Measurements from ENCODE around the gene MSH4. TPM values are rescaled to one million over a fixed set of nuclear protein-coding genes. Genes with fewer than 3 reads are reported as not detected.
"Not testable (repeated sequence)": the region's sequence is repeated elsewhere in the genome, so short reads cannot be mapped to it uniquely, and the experiment has no call there.

Gene MSH4
- total RNA-seq, 2 experiments from 2014 or later, result 0.20 to 0.25 TPM

DNA sequence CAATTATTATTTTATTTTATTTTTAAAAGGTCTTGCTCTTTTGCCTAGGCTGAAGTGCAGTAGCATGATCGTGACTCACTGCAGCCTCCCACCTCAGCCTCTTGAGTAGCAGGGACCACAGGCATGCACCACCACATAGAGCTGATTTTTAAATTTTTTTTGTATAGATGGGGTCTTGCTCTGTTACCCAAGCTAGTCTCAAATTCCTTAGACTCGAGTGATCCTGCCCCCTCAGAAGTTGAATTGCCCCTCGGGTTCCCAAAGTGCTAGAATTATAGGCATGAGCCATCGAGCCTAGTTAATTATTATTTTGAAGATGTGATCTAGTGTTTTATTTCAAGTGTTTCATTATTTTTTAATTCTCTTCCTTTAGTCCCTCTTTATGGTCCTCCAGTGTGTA is 12.2 kb downstream of the MSH4 start:
- no peak for DNase-seq
- Mint-ChIP-seq H3K27ac (no peak overlapping the region), H3K4me1 (no peaks in the 10 kb centered on the region), H3K27me3 (no peaks in the 10 kb centered on the region), H3K36me3 (ENCODE audit: low read depth) (no peaks in the 10 kb centered on the region), H3K9me3 (no peaks in the 10 kb centered on the region), H3K4me3 (no peak overlapping the region)
- ChIA-PET POLR2A (no interaction called here), CTCF (no interaction called here)

DNA sequence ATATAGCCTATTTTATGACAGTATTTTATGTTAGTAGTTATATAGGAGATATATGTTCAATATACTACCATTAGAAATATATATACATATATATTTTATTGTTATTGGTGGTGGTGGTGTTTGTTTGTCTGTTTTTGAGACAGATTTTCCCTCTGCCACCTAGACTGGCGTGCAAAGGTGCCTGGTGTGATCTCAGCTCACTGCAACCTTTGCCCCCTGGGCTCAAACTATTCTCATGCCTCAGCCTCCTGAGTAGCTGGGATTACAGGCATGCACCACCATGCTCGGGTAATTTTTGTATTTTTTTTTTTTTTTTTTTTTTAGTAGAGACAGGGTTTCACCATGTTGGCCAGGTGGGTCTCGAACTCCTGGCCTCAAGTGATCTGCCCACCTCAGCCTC is 13.4 kb downstream of the MSH4 start:
- H3K4me3 Mint-ChIP-seq; H3K27ac Mint-ChIP-seq; H3K9me3 Mint-ChIP-seq; CTCF ChIA-PET; DNase-seq; POLR2A ChIA-PET; H3K36me3 Mint-ChIP-seq (ENCODE audit: low read depth); H3K27me3 Mint-ChIP-seq; H3K4me1 Mint-ChIP-seq: not testable (repeated sequence)

- H3K9me3 Mint-ChIP-seq, result no peaks in the 10 kb centered on the region
- CTCF ChIA-PET, result no interaction called here
- H3K36me3 Mint-ChIP-seq (ENCODE audit: low read depth), result no peaks in the 10 kb centered on the region
- no peak overlapping the region for H3K4me3 Mint-ChIP-seq
- no peaks in the 10 kb centered on the region for H3K27me3 Mint-ChIP-seq
- H3K27ac Mint-ChIP-seq, result no peak overlapping the region
- DNase-seq, result no peak
- H3K4me1 Mint-ChIP-seq, result no peaks in the 10 kb centered on the region
- POLR2A ChIA-PET, result no interaction called here
Observed at GRCh38 chr1:75811211-75811981, 14.7 kb downstream of the MSH4 start.

- ChIA-PET CTCF (no interaction called here), POLR2A (no interaction called here)
- DNase-seq, result no peak
- no peaks in the 10 kb centered on the region for H3K4me1 Mint-ChIP-seq
- H3K4me3 Mint-ChIP-seq, result no peak overlapping the region
- H3K36me3 Mint-ChIP-seq (ENCODE audit: low read depth), result no peaks in the 10 kb centered on the region
- H3K27ac Mint-ChIP-seq, result no peak overlapping the region
- H3K27me3 Mint-ChIP-seq, result no peaks in the 10 kb centered on the region
- H3K9me3 Mint-ChIP-seq, result no peaks in the 10 kb centered on the region
Observed at GRCh38 chr1:75812065-75812464, 15.4 kb downstream of the MSH4 start.

GRCh38 chr1:75823596-75823995 is 26.9 kb downstream of the MSH4 start:
- DNase-seq; H3K4me1 Mint-ChIP-seq; H3K36me3 Mint-ChIP-seq (ENCODE audit: low read depth); H3K27me3 Mint-ChIP-seq; H3K4me3 Mint-ChIP-seq; POLR2A ChIA-PET; H3K9me3 Mint-ChIP-seq; CTCF ChIA-PET; H3K27ac Mint-ChIP-seq: not testable (repeated sequence)

DNA sequence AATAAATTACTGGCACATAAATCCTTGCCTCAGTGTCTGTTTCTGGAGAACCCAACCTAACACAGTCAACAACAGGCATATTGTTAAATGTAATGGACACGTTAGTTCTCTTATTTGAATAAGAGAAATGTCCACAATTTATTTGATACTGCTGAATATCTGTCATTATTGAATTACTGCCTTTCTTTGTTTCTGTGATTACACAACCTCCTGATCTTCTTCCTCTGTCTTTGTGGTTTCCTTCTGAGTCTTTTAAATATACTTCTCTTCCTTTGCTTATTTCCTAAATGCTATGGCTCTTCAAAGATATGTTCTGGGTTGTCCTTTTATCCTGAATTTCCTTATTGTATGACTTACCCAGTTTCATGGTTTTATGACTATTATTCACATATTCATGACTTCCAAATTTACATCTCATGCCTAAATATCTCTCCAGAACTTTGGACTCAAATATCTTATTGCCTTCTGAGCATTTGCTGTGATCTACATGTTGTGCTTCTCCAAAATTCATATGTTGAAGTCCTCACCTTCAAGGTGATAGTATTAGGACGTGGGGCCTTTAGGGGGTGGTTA is 39.9 kb downstream of the MSH4 start:
- Mint-ChIP-seq H3K4me3 (no peak overlapping the region), H3K27me3 (peaks cover 3% of the 10 kb centered on the region), H3K27ac (no peak overlapping the region), H3K36me3 (ENCODE audit: low read depth) (no peaks in the 10 kb centered on the region), H3K9me3 (peaks cover 9% of the 10 kb centered on the region), H3K4me1 (no peaks in the 10 kb centered on the region)
- ChIA-PET CTCF (no interaction called here), POLR2A (no interaction called here)
- DNase-seq, result no peak

- Mint-ChIP-seq H3K4me1 (no peaks in the 10 kb centered on the region), H3K27me3 (peaks cover 2% of the 10 kb centered on the region), H3K36me3 (ENCODE audit: low read depth) (no peaks in the 10 kb centered on the region), H3K9me3 (peaks cover 9% of the 10 kb centered on the region), H3K27ac (no peak overlapping the region), H3K4me3 (no peak overlapping the region)
- CTCF ChIA-PET, result no interaction called here
- DNase-seq, result no peak
- POLR2A ChIA-PET, result no interaction called here
Observed at GRCh38 chr1:75838079-75838478, 41.4 kb downstream of the MSH4 start.

DNA sequence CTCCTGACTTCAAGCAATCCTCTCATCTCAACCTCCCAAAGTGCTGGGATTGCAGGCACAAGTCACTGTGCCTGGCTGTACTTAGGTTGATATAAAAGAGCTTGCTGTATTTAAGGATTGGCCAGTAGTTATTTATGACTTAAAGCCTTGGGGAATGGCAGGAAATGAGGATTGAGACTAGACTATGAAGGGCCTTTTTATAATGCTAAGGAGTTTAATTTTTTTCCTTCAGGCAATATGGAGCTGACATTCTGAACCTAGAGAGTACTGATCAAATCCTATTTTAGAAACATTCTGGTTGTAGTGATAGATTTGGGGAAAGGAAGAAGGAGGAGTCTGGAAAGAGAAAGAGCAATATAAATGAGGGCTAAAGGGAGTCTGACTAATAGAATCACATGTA is 44.7 kb downstream of the MSH4 start:
- no peak overlapping the region for H3K27ac Mint-ChIP-seq
- peaks cover 2% of the 10 kb centered on the region for H3K27me3 Mint-ChIP-seq
- CTCF ChIA-PET, result no interaction called here
- POLR2A ChIA-PET, result no interaction called here
- H3K4me3 Mint-ChIP-seq, result no peak overlapping the region
- peaks cover 4% of the 10 kb centered on the region for H3K9me3 Mint-ChIP-seq
- no peak for DNase-seq
- no peaks in the 10 kb centered on the region for H3K36me3 Mint-ChIP-seq (ENCODE audit: low read depth)
- H3K4me1 Mint-ChIP-seq, result no peaks in the 10 kb centered on the region

- H3K4me1 Mint-ChIP-seq, result no peaks in the 10 kb centered on the region
- H3K4me3 Mint-ChIP-seq, result no peak overlapping the region
- ChIA-PET POLR2A (no interaction called here), CTCF (no interaction called here)
- H3K9me3 Mint-ChIP-seq, result no peaks in the 10 kb centered on the region
- no peaks in the 10 kb centered on the region for H3K27me3 Mint-ChIP-seq
- no peaks in the 10 kb centered on the region for H3K36me3 Mint-ChIP-seq (ENCODE audit: low read depth)
- no peak for DNase-seq
- no peak overlapping the region for H3K27ac Mint-ChIP-seq
Observed at GRCh38 chr1:75845576-75845975, 48.9 kb downstream of the MSH4 start.

DNA sequence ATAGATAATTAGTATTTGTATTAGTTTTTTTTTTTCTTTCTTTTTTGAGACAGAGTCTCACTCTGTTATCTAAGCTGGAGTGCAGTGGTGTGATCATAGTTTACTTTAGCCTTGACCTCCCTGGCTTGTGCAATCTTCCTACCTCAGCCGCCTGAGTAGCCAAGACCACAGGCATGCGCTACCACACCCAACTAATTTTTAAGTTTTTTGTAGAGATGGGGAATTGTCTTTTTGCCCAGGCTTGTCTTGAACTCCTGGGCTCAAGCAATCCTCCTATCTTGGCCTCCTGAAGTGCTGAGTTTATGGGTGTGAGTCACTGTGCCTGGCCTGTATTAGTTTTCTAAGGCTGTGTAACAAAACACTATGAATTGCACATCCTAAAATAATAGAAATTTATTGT is 58.3 kb downstream of the MSH4 start:
- Mint-ChIP-seq H3K36me3 (ENCODE audit: low read depth) (no peaks in the 10 kb centered on the region), H3K4me3 (no peak overlapping the region), H3K27ac (no peak overlapping the region), H3K27me3 (peaks cover 1% of the 10 kb centered on the region), H3K4me1 (no peaks in the 10 kb centered on the region), H3K9me3 (no peaks in the 10 kb centered on the region)
- DNase-seq, result no peak
- ChIA-PET POLR2A (no interaction called here), CTCF (no interaction called here)

- Mint-ChIP-seq H3K4me3 (no peak overlapping the region), H3K9me3 (no peaks in the 10 kb centered on the region), H3K27ac (no peak overlapping the region), H3K36me3 (ENCODE audit: low read depth) (no peaks in the 10 kb centered on the region), H3K27me3 (peaks cover 1% of the 10 kb centered on the region), H3K4me1 (no peaks in the 10 kb centered on the region)
- ChIA-PET POLR2A (no interaction called here), CTCF (no interaction called here)
- no peak for DNase-seq
Observed at GRCh38 chr1:75855734-75856133, 59.1 kb downstream of the MSH4 start.

GRCh38 chr1:75861831-75862230 is 65.1 kb downstream of the MSH4 start:
- CTCF ChIA-PET, result no interaction called here
- peaks cover 3% of the 10 kb centered on the region for H3K27me3 Mint-ChIP-seq
- H3K27ac Mint-ChIP-seq, result no peak overlapping the region
- POLR2A ChIA-PET, result no interaction called here
- no peaks in the 10 kb centered on the region for H3K36me3 Mint-ChIP-seq (ENCODE audit: low read depth)
- no peak for DNase-seq
- no peaks in the 10 kb centered on the region for H3K4me1 Mint-ChIP-seq
- H3K9me3 Mint-ChIP-seq, result no peaks in the 10 kb centered on the region
- no peak overlapping the region for H3K4me3 Mint-ChIP-seq

GRCh38 chr1:75870951-75871350 is 74.3 kb downstream of the MSH4 start:
- no peaks in the 10 kb centered on the region for H3K36me3 Mint-ChIP-seq (ENCODE audit: low read depth)
- no peaks in the 10 kb centered on the region for H3K9me3 Mint-ChIP-seq
- H3K4me3 Mint-ChIP-seq, result no peak overlapping the region
- POLR2A ChIA-PET, result no interaction called here
- no peaks in the 10 kb centered on the region for H3K4me1 Mint-ChIP-seq
- CTCF ChIA-PET, result no interaction called here
- no peaks in the 10 kb centered on the region for H3K27me3 Mint-ChIP-seq
- no peak overlapping the region for H3K27ac Mint-ChIP-seq
- DNase-seq, result no peak

GRCh38 chr1:75879985-75880384 is 83.3 kb downstream of the MSH4 start:
- no peak overlapping the region for H3K27ac Mint-ChIP-seq
- no peaks in the 10 kb centered on the region for H3K9me3 Mint-ChIP-seq
- ChIA-PET POLR2A (no interaction called here), CTCF (no interaction called here)
- no peak for DNase-seq
- no peak overlapping the region for H3K4me3 Mint-ChIP-seq
- no peaks in the 10 kb centered on the region for H3K36me3 Mint-ChIP-seq (ENCODE audit: low read depth)
- H3K4me1 Mint-ChIP-seq, result no peaks in the 10 kb centered on the region
- H3K27me3 Mint-ChIP-seq, result peaks cover 1% of the 10 kb centered on the region
